Activated CD8-positive, alpha-beta T cell treated with anti-CD3 and anti-CD28 coated beads, Interleukin-2, amount 10 ng/mL, durations not matched to agents 7 days and 5 days (primary cell): Measurements from ENCODE around the gene UST. TPM values are rescaled to one million over a fixed set of nuclear protein-coding genes. Genes with fewer than 3 reads are reported as not detected.
A peak's percentile ranks its signal among the peaks of the same experiment; 100 is the strongest.

Source experiments
- ATAC-seq: fragments of 150-1000 bp; cut with Tn5 transposase; one replicate; pipeline ENCODE4 v1.10.0; 2021; ENCODE audit warnings: moderate library complexity
- CTCF ChIA-PET: fragments of 350-600 bp; sonication (Branson Sonifier 250); formaldehyde crosslinking; loops from one replicate; lab custom pipeline; 2021; ENCODE audit warnings: antibody characterized with exemption; lab: Charles Lee
- POLR2A ChIA-PET: fragments of 350-600 bp; sonication (Branson Sonifier 250); formaldehyde crosslinking; loops from one replicate; lab custom pipeline; 2021; ENCODE audit warnings: antibody characterized with exemption; lab: Charles Lee
- DNase-seq: peaks from one replicate; pipeline ENCODE4 v3.0.0-alpha.2; 2020
- H3K27ac Mint-ChIP-seq: one replicate; pipeline ENCODE4 v1.8.0; 2021; ENCODE audit warnings: mild to moderate bottlenecking, mixed read lengths
- H3K27me3 Mint-ChIP-seq: one replicate; pipeline ENCODE4 v1.8.0; 2021; ENCODE audit warnings: low read depth, mixed read lengths
- H3K36me3 Mint-ChIP-seq: one replicate; pipeline ENCODE4 v1.8.0; 2021; ENCODE audit warnings: low read depth, mixed read lengths
- H3K4me1 Mint-ChIP-seq: one replicate; pipeline ENCODE4 v1.8.0; 2021; ENCODE audit warnings: low read depth, mixed read lengths
- H3K4me3 Mint-ChIP-seq: one replicate; pipeline ENCODE4 v1.8.0; 2021; ENCODE audit warnings: mild to moderate bottlenecking, mixed read lengths
- H3K9me3 Mint-ChIP-seq: one replicate; pipeline ENCODE4 v1.8.0; 2022; ENCODE audit warnings: mixed read lengths; ENCODE audit not compliant: insufficient read depth
- total RNA-seq, 2 experiments: library from RNA; stranded (reverse); gene quantifications; one replicate each; pipeline ENCODE4 v1.2.3, GENCODE V29; 2021

Gene UST
- total RNA-seq, 2 experiments from 2014 or later: 0.16 to 0.42 TPM

DNA sequence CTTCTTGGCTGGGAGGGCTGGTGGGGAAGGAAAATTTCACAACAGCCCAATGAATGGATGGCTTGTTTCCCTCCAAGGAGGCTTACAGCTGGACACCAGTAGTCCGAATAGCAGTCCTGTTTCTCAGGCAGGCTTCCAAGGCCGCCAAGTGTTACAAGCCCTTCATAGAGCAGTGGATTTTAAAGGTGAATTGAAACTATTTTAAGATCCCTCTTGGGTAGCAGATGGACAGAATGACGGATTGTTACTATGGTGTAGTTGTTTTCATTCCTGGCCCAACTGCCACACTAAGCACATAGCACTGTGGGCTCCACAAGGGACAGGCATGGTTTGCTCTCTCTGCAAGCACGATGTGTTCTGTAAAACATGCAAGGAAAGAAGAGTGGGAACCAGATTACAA, 367.3 kb downstream of the UST start:
- ChIA-PET CTCF (no interaction called here), POLR2A (interaction anchor here (1.1 kb wide), 1 partner anchor 18 kb away, joined by 3 read pairs; no protein-coding TSS in a partner anchor)
- Mint-ChIP-seq H3K4me3 (no peak overlapping the region), H3K27me3 (no peaks in the 10 kb centered on the region), H3K36me3 (peaks cover 53% of the 10 kb centered on the region), H3K27ac (peak overlapping the region; percentile 50), H3K9me3 (peaks cover 25% of the 10 kb centered on the region), H3K4me1 (peaks cover 68% of the 10 kb centered on the region)
- DNase-seq (no peak), ATAC-seq (no peak)

DNA sequence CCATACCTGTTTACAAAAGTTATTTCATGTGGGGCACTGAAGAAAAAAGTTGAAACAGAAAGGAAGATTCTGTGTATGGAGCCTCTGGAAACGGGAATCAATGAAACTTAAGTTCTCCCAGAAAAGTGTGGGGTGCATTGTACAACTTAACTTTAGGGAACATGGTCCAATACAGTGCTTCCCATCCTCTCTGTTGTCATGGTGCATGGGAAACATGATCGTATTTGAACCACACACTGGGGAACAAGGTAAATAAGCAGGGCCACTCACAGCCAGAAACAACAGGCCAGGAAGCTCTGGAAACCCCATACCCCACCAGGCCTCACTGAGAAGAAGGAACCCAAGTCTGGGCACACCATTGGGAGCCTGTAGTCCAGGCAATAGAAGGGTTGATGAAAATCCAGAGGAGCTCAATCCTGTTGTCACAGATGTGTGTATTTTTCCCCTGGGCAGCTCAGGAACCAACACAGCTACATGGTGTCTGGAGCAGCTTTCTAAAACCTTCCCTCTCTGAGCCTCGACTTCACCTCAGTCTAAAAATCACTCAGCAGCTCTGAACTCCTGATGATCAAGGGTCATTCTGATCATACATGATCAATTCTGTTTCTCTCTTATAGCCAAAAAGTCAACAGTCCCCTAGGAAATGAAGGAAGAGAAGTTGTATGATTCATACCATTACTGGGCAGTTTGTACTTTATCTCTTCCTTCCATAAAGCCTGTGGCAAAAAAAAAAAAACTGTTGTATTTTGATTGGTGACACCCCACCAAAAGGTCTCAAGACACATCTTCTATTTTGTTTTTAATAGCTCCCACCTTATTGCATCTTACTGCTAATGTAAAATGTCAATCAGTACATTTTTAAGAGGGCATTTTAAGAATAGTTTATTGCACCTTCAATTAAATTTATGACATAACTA, 372.2 kb downstream of the UST start:
- H3K27ac Mint-ChIP-seq: peak overlapping the region; percentile 56
- no peak overlapping the region for H3K4me3 Mint-ChIP-seq
- ATAC-seq: no peak
- ChIA-PET POLR2A (interaction anchor here (0.9 to 1.5 kb wide), 5 partner anchors 9 to 34 kb away, joined by 3 to 6 read pairs (median 4); no protein-coding TSS in a partner anchor), CTCF (interaction anchor here (0.8 to 1.7 kb wide), 4 partner anchors 10 to 94 kb away, joined by 3 to 5 read pairs (median 4); no protein-coding TSS in a partner anchor)
- H3K36me3 Mint-ChIP-seq: peaks cover 49% of the 10 kb centered on the region
- peaks cover 28% of the 10 kb centered on the region for H3K9me3 Mint-ChIP-seq
- H3K4me1 Mint-ChIP-seq: peaks cover 62% of the 10 kb centered on the region
- DNase-seq: no peak
- H3K27me3 Mint-ChIP-seq: no peaks in the 10 kb centered on the region

DNA sequence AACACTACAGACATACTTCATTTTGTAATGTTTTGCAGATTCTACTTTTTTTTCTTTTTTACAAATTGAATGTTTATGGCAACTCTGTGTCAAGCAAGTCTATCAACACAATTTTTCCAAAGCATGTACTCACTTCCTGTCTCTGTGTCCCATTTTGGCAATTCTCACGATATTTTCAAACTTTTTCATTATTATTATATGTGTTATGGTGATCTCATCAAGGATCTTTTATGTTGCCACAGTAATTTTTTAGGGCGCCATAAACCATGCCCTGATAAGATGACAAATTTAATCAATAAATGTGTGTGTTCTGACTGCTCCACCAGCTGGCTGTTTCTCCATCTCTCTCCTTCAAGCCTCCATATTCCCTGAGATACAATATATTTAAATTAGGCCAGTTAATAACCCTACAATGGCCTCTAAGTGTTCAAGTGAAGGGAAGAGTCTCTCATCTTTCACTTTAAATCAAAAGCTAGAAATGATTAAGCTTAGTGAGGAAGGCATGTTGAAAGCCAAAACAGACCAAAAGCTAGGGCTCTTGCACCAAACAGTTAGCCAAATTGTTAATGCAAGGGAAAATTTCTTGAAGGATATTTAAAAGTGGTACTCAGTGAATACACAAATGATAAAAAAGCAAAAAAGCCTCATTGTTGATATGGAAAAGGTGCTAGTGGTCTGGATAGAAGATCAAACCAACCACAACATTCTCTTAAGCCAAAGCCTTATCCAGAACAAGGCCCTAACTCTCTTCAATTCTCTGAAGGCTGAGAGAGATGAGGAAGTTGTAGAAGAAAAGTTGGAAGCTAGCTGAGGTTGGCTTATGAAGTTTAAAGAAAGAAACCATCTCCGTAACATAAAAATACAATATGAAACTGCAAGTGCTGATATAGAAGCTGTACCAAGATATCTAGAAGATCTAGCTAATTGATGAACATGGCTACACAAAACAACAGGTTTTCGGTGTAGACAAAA, 376.3 kb downstream of the UST start:
- POLR2A ChIA-PET: interaction anchor here (0.5 to 1.3 kb wide), 2 partner anchors 17 to 194 kb away, joined by 3 read pairs; partner anchors contain the start of gene TAB2
- H3K9me3 Mint-ChIP-seq: peaks cover 47% of the 10 kb centered on the region
- H3K27me3 Mint-ChIP-seq: no peaks in the 10 kb centered on the region
- ATAC-seq: no peak
- peaks cover 68% of the 10 kb centered on the region for H3K36me3 Mint-ChIP-seq
- H3K27ac Mint-ChIP-seq: peak overlapping the region; percentile 45
- no peak overlapping the region for H3K4me3 Mint-ChIP-seq
- CTCF ChIA-PET: interaction anchor here (0.9 to 1.4 kb wide), 4 partner anchors 8 to 308 kb away, joined by 3 read pairs; no protein-coding TSS in a partner anchor
- no peak for DNase-seq
- peaks cover 72% of the 10 kb centered on the region for H3K4me1 Mint-ChIP-seq

DNA sequence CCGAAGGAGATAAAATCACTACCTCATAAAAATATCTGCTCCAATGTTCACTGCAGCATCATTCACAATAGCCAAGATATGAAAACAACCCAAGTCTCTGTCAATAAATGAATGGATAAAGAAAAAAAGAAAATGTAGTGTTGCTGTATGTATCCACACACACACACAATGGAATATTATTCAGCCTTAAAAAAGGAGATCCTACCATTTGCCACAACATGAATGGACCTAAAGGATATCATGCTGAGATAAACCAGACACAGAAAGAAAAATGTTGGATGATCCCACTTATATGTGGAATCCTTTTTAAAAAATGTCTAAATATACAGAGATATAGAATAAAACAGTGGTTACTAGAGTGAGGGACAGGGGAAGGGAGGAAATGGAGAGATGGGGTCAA, 378.5 kb downstream of the UST start:
- DNase-seq (no peak), ATAC-seq (no peak)
- Mint-ChIP-seq H3K4me1 (peaks cover 78% of the 10 kb centered on the region), H3K9me3 (peaks cover 43% of the 10 kb centered on the region), H3K27ac (no peak overlapping the region), H3K36me3 (peaks cover 78% of the 10 kb centered on the region), H3K27me3 (no peaks in the 10 kb centered on the region), H3K4me3 (no peak overlapping the region)
- ChIA-PET POLR2A (no interaction called here), CTCF (no interaction called here)
